ENCODE results near the gene ZNF414.

Gene ZNF414

GRCh38 chr19:8539621-8540149, 25.7 kb upstream of the ZNF414 start:
- Histone ChIP-seq H3K4me3 (ENCODE audit: low read depth, low read length) (no peak overlapping the region), H3K27ac (ENCODE audit: extremely low read depth, low read depth, low read length) (no peak overlapping the region), H3K9me3 (ENCODE audit: control insufficient read depth, insufficient read depth, low read depth, low read length) (no peaks in the 10 kb centered on the region), H3K4me1 (ENCODE audit: control insufficient read depth, insufficient read depth, low read length) (no peaks in the 10 kb centered on the region), H3K36me3 (ENCODE audit: control insufficient read depth in 2 of 2, insufficient read depth in 1 of 2, low read length in 2 of 2) (no peaks in the 10 kb centered on the region)
- ChIA-PET POLR2A (no interaction called here), CTCF (interaction anchor here (0.6 kb wide), 1 partner anchor 186 kb away, joined by 3 read pairs; no protein-coding TSS in a partner anchor)
- no peak for TF ChIP-seq ZNF639 (tag by site-specific recombination; IDR thresholded peaks at IDR 0.05)
- no peak for TF ChIP-seq ZNF248 (tag by site-specific recombination; IDR thresholded peaks at IDR 0.05)
- no peak for TF ChIP-seq ZBTB21 (tag by site-specific recombination; IDR thresholded peaks at IDR 0.05)
- TF ChIP-seq KLF17 (tag by site-specific recombination; IDR thresholded peaks at IDR 0.05): no peak
- no peak for TF ChIP-seq ZNF24 (tag by site-specific recombination; IDR thresholded peaks at IDR 0.05)
- TF ChIP-seq ZNF133 (tag by site-specific recombination; IDR thresholded peaks at IDR 0.05): no peak
- TF ChIP-seq ZNF645 (tag by site-specific recombination; IDR thresholded peaks at IDR 0.05): no peak
- no peak for TF ChIP-seq MZF1 (tag by site-specific recombination; IDR thresholded peaks at IDR 0.05; ENCODE audit: borderline replicate concordance)
- no peak for TF ChIP-seq ZFP3 (tag by site-specific recombination; IDR thresholded peaks at IDR 0.05; ENCODE audit: low read depth)
- no peak for TF ChIP-seq ZNF155 (tag by site-specific recombination; IDR thresholded peaks at IDR 0.05)
- TF ChIP-seq ZNF292 (tag by site-specific recombination; IDR thresholded peaks at IDR 0.05; ENCODE audit: borderline replicate concordance, low read depth): no peak
- TF ChIP-seq ZNF658 (tag by site-specific recombination; IDR thresholded peaks at IDR 0.05): no peak
- no peak for TF ChIP-seq ZSCAN23 (tag by site-specific recombination; IDR thresholded peaks at IDR 0.05)
- no peak for TF ChIP-seq ZNF623 (tag by site-specific recombination; IDR thresholded peaks at IDR 0.05)
- no peak for TF ChIP-seq ZNF530 (tag by site-specific recombination; IDR thresholded peaks at IDR 0.05; ENCODE audit: low read depth)
- TF ChIP-seq ZNF121 (tag by site-specific recombination; IDR thresholded peaks at IDR 0.05): no peak
- no peak for TF ChIP-seq ZBTB20 (tag by site-specific recombination; IDR thresholded peaks at IDR 0.05)
- no peak for TF ChIP-seq ZNF610 (tag by site-specific recombination; IDR thresholded peaks at IDR 0.05; ENCODE audit: borderline replicate concordance)

- Histone ChIP-seq H3K36me3 (ENCODE audit: control insufficient read depth in 2 of 2, insufficient read depth in 1 of 2, low read length in 2 of 2) (no peaks in the 10 kb centered on the region), H3K4me3 (ENCODE audit: low read depth, low read length) (no peak overlapping the region), H3K4me1 (ENCODE audit: control insufficient read depth, insufficient read depth, low read length) (no peaks in the 10 kb centered on the region), H3K9me3 (ENCODE audit: control insufficient read depth, insufficient read depth, low read depth, low read length) (no peaks in the 10 kb centered on the region), H3K27ac (ENCODE audit: extremely low read depth, low read depth, low read length) (no peak overlapping the region)
- ChIA-PET CTCF (interaction anchor here (0.6 to 0.7 kb wide), 2 partner anchors 40 to 48 kb away, joined by 4 read pairs; partner anchors contain the start of gene MYO1F), POLR2A (interaction anchor here (0.9 kb wide), 1 partner anchor 23 kb away, joined by 4 read pairs; the partner anchor contains the start of gene ZNF414)
- TF ChIP-seq MZF1 (tag by site-specific recombination; IDR thresholded peaks at IDR 0.05; ENCODE audit: borderline replicate concordance): no peak
- TF ChIP-seq ZNF223 (tag by site-specific recombination; IDR thresholded peaks at IDR 0.05): no peak
- peak; percentile 91 for TF ChIP-seq ZNF664 (tag by site-specific recombination; IDR thresholded peaks at IDR 0.05)
- no peak for TF ChIP-seq PRDM1 (tag by site-specific recombination; IDR thresholded peaks at IDR 0.05)
- TF ChIP-seq ZNF157 (tag by site-specific recombination; IDR thresholded peaks at IDR 0.05): no peak
- TF ChIP-seq ZNF211 (tag by site-specific recombination; IDR thresholded peaks at IDR 0.05; ENCODE audit: low read depth): no peak
- no peak for TF ChIP-seq ZBTB49 (tag by site-specific recombination; IDR thresholded peaks at IDR 0.05; ENCODE audit: low read depth)
Observed at GRCh38 chr19:8537099-8537498, 23.1 kb upstream of the ZNF414 start.
